GM23338 (cell line): ENCODE data around the gene IQCK. TPM values are rescaled to one million over a fixed set of nuclear protein-coding genes. Genes with fewer than 3 reads are reported as not detected.

Experiments
- ATAC-seq: fragments of 200-7000 bp; cut with Tn5 transposase; 3 replicates; pipeline ENCODE4 v1.9.1; 2020
- DNase-seq: peaks from one replicate; pipeline ENCODE4 v3.0.0-alpha.2; 2015; ENCODE audit warnings: low spot score
- H2AFZ ChIP-seq: fragments of 200-600 bp; sonication (generic); 2 replicates; pipeline ENCODE4 v1.8.0; 2016; ENCODE audit warnings: antibody characterized with exemption, mild to moderate bottlenecking, moderate library complexity
- H3F3A ChIP-seq: fragments of 200-600 bp; sonication (generic); replicated peaks from 2 replicates; pipeline ENCODE4 v1.8.0; 2017; ENCODE audit warnings: antibody characterized with exemption, mixed run types, low read depth
- H3K27ac ChIP-seq: fragments of 200-600 bp; sonication (generic); 2 replicates; pipeline ENCODE4 v1.6.1; 2016; ENCODE audit warnings: low read depth
- H3K27me3 ChIP-seq: fragments of 200-600 bp; sonication (generic); 2 replicates; pipeline ENCODE4 v1.8.0; 2016; ENCODE audit warnings: mild to moderate bottlenecking, mixed run types, moderate library complexity; ENCODE audit not compliant: insufficient read depth
- H3K36me3 ChIP-seq: fragments of 200-600 bp; sonication (generic); 2 replicates; pipeline ENCODE4 v1.8.0; 2016; ENCODE audit warnings: mild to moderate bottlenecking; ENCODE audit not compliant: insufficient read depth
- H3K4me1 ChIP-seq: fragments of 200-600 bp; sonication (generic); 2 replicates; pipeline ENCODE4 v1.8.0; 2016; ENCODE audit warnings: mild to moderate bottlenecking, moderate library complexity; ENCODE audit not compliant: insufficient read depth
- H3K4me2 ChIP-seq: fragments of 200-600 bp; sonication (generic); 2 replicates; pipeline ENCODE4 v1.7.1; 2017; ENCODE audit warnings: mixed run types
- H3K4me3 ChIP-seq: fragments of 200-600 bp; sonication (generic); 2 replicates; pipeline ENCODE4 v1.6.1; 2016; ENCODE audit warnings: mixed run types
- H3K79me2 ChIP-seq: fragments of 200-600 bp; sonication (generic); replicated peaks from 2 replicates; pipeline ENCODE4 v1.8.0; 2017; ENCODE audit warnings: mild to moderate bottlenecking; ENCODE audit not compliant: insufficient read depth
- H3K9me2 ChIP-seq: fragments of 200-600 bp; sonication (generic); 2 replicates; pipeline ENCODE4 v1.8.0; 2017; ENCODE audit not compliant: insufficient read depth
- H4K20me1 ChIP-seq: fragments of 200-600 bp; sonication (generic); replicated peaks from 2 replicates; pipeline ENCODE4 v1.8.0; 2017; ENCODE audit warnings: mild to moderate bottlenecking; ENCODE audit not compliant: insufficient read depth
- H3K27ac Mint-ChIP-seq: 2 replicates; pipeline ENCODE4 v1.8.0; 2020; ENCODE audit warnings: inconsistent platforms, mild to moderate bottlenecking, moderate library complexity, mixed read lengths
- H3K27me3 Mint-ChIP-seq: 3 replicates; pipeline ENCODE4 v1.8.0; 2022; ENCODE audit warnings: low read depth, mild to moderate bottlenecking, moderate library complexity, mixed read lengths, inconsistent platforms; ENCODE audit not compliant: insufficient read depth, poor library complexity
- H3K36me3 Mint-ChIP-seq: 3 replicates; pipeline ENCODE4 v1.8.0; 2021; ENCODE audit warnings: low read depth, mild to moderate bottlenecking, inconsistent platforms, moderate library complexity, mixed read lengths
- H3K4me1 Mint-ChIP-seq: 3 replicates; pipeline ENCODE4 v1.8.0; 2020; ENCODE audit warnings: mild to moderate bottlenecking, inconsistent platforms, mixed read lengths
- H3K4me3 Mint-ChIP-seq: 3 replicates; pipeline ENCODE4 v1.8.0; 2021; ENCODE audit warnings: moderate library complexity, mild to moderate bottlenecking, inconsistent platforms, mixed read lengths
- H3K9me3 Mint-ChIP-seq: 3 replicates; pipeline ENCODE4 v1.8.0; 2020; ENCODE audit warnings: moderate library complexity, mild to moderate bottlenecking, inconsistent platforms, mixed read lengths
- CREB1 ChIP-seq: fragments of 250-450 bp; sonication (Bioruptor Pico); IDR thresholded peaks from 2 replicates; pipeline ENCODE4 v1.5.0; 2020; ENCODE audit warnings: low read depth, mild to moderate bottlenecking, moderate library complexity
- EZH2 ChIP-seq: fragments of 200-600 bp; sonication (generic); IDR thresholded peaks from one replicate; pipeline ENCODE4 v1.8.0; 2017; ENCODE audit warnings: antibody characterized with exemption, mild to moderate bottlenecking, low read depth; ENCODE audit not compliant: unreplicated experiment
- EZH2phosphoT487 ChIP-seq: fragments of 200-600 bp; sonication (generic); IDR thresholded peaks from one replicate; pipeline ENCODE4 v1.8.1; 2018; ENCODE audit warnings: antibody characterized with exemption; ENCODE audit not compliant: unreplicated experiment
- JUNB ChIP-seq: IDR thresholded peaks from one replicate; pipeline ENCODE4 v1.6.1; 2016; ENCODE audit warnings: antibody characterized with exemption; ENCODE audit not compliant: unreplicated experiment
- NANOG ChIP-seq: IDR thresholded peaks from 2 replicates; pipeline ENCODE4 v1.6.1; 2016; ENCODE audit warnings: antibody characterized with exemption, borderline replicate concordance
- POLR2AphosphoS5 ChIP-seq: IDR thresholded peaks from 2 replicates; pipeline ENCODE4 v1.6.1; 2016; ENCODE audit warnings: antibody characterized with exemption, low read depth
- REST ChIP-seq: IDR thresholded peaks from one replicate; pipeline ENCODE4 v1.6.1; 2018; ENCODE audit warnings: antibody characterized with exemption; ENCODE audit not compliant: unreplicated experiment
- STAT1 ChIP-seq: IDR thresholded peaks from one replicate; pipeline ENCODE4 v1.6.1; 2016; ENCODE audit warnings: antibody characterized with exemption; ENCODE audit not compliant: unreplicated experiment
- ZNF114 ChIP-seq: fragments of 250-450 bp; sonication (Bioruptor Pico); IDR thresholded peaks from 2 replicates; pipeline ENCODE4 v1.5.0; 2020; ENCODE audit warnings: mild to moderate bottlenecking, moderate library complexity
- polyA plus RNA-seq: library from polyadenylated mRNA; unstranded; fragments of >200 nt; fragmentation: Nextera tagmentation; extraction: Ambion mirVana; gene quantifications from 2 replicates; pipeline ENCODE4 v1.2.1, GENCODE V29; 2016
- total RNA-seq: library from RNA; depleted of rRNA; stranded (reverse); fragments of >200 nt; shearing (Covaris generic); gene quantifications from 2 replicates; pipeline ENCODE4 v1.2.3, GENCODE V29; 2014
- TF ChIP-seq, protein P1 (sequence below): fragments of 250-450 bp; sonication (Bioruptor Pico); IDR thresholded peaks from 2 replicates; pipeline ENCODE4 v1.5.0; 2020; ENCODE audit warnings: mild to moderate bottlenecking, moderate library complexity
- TF ChIP-seq, protein P2 (sequence below): IDR thresholded peaks from 2 replicates; pipeline ENCODE4 v1.6.1; 2016; ENCODE audit warnings: antibody characterized with exemption
- TF ChIP-seq, protein P3 (sequence below), 2 experiments: fragments of 200-600 bp in 1 of 2; sonication (generic) in 1 of 2; conservative IDR thresholded peaks; 2 replicates each; pipeline versions ENCODE4 v1.5.1 to v1.6.1; 2016 to 2017; ENCODE audit warnings: antibody characterized with exemption in 2 of 2, low read depth in 2 of 2, mild to moderate bottlenecking in 2 of 2, moderate library complexity in 1 of 2

IQCK gene
- total and polyA plus RNA-seq, 2 experiments from 2014 or later, result 7.6 to 10.0 TPM

GRCh38 chr16:19776147-19776546 is 58.1 kb downstream of the IQCK start:
- Mint-ChIP-seq H3K27me3 (peaks cover 2% of the 10 kb centered on the region), H3K4me3 (no peak overlapping the region), H3K4me1 (peaks cover 10% of the 10 kb centered on the region), H3K9me3 (no peaks in the 10 kb centered on the region), H3K36me3 (no peaks in the 10 kb centered on the region), H3K27ac (no peak overlapping the region)
- no peak overlapping the region for H3K4me2 ChIP-seq
- DNase-seq (no peak), ATAC-seq (no peak)
- TF ChIP-seq EZH2 (no peak), JUNB (no peak), EZH2phosphoT487 (no peak), REST (no peak), POLR2AphosphoS5 (no peak), NANOG (no peak), CREB1 (CRISPR knock-in tag) (no peak), STAT1 (no peak), ZNF114 (CRISPR knock-in tag) (no peak)
- TF ChIP-seq, protein P1, sequence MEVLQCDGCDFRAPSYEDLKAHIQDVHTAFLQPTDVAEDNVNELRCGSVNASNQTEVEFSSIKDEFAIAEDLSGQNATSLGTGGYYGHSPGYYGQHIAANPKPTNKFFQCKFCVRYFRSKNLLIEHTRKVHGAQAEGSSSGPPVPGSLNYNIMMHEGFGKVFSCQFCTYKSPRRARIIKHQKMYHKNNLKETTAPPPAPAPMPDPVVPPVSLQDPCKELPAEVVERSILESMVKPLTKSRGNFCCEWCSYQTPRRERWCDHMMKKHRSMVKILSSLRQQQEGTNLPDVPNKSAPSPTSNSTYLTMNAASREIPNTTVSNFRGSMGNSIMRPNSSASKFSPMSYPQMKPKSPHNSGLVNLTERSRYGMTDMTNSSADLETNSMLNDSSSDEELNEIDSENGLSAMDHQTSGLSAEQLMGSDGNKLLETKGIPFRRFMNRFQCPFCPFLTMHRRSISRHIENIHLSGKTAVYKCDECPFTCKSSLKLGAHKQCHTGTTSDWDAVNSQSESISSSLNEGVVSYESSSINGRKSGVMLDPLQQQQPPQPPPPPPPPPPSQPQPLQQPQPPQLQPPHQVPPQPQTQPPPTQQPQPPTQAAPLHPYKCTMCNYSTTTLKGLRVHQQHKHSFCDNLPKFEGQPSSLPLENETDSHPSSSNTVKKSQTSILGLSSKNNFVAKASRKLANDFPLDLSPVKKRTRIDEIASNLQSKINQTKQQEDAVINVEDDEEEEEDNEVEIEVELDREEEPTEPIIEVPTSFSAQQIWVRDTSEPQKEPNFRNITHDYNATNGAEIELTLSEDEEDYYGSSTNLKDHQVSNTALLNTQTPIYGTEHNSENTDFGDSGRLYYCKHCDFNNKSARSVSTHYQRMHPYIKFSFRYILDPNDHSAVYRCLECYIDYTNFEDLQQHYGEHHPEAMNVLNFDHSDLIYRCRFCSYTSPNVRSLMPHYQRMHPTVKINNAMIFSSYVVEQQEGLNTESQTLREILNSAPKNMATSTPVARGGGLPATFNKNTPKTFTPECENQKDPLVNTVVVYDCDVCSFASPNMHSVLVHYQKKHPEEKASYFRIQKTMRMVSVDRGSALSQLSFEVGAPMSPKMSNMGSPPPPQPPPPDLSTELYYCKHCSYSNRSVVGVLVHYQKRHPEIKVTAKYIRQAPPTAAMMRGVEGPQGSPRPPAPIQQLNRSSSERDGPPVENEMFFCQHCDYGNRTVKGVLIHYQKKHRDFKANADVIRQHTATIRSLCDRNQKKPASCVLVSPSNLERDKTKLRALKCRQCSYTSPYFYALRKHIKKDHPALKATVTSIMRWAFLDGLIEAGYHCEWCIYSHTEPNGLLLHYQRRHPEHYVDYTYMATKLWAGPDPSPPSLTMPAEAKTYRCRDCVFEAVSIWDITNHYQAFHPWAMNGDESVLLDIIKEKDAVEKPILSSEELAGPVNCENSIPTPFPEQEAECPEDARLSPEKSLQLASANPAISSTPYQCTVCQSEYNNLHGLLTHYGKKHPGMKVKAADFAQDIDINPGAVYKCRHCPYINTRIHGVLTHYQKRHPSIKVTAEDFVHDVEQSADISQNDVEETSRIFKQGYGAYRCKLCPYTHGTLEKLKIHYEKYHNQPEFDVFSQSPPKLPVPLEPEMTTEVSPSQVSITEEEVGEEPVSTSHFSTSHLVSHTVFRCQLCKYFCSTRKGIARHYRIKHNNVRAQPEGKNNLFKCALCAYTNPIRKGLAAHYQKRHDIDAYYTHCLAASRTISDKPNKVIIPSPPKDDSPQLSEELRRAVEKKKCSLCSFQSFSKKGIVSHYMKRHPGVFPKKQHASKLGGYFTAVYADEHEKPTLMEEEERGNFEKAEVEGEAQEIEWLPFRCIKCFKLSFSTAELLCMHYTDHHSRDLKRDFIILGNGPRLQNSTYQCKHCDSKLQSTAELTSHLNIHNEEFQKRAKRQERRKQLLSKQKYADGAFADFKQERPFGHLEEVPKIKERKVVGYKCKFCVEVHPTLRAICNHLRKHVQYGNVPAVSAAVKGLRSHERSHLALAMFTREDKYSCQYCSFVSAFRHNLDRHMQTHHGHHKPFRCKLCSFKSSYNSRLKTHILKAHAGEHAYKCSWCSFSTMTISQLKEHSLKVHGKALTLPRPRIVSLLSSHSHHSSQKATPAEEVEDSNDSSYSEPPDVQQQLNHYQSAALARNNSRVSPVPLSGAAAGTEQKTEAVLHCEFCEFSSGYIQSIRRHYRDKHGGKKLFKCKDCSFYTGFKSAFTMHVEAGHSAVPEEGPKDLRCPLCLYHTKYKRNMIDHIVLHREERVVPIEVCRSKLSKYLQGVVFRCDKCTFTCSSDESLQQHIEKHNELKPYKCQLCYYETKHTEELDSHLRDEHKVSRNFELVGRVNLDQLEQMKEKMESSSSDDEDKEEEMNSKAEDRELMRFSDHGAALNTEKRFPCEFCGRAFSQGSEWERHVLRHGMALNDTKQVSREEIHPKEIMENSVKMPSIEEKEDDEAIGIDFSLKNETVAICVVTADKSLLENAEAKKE (CRISPR knock-in tag), result no peak
- TF ChIP-seq, protein P2, sequence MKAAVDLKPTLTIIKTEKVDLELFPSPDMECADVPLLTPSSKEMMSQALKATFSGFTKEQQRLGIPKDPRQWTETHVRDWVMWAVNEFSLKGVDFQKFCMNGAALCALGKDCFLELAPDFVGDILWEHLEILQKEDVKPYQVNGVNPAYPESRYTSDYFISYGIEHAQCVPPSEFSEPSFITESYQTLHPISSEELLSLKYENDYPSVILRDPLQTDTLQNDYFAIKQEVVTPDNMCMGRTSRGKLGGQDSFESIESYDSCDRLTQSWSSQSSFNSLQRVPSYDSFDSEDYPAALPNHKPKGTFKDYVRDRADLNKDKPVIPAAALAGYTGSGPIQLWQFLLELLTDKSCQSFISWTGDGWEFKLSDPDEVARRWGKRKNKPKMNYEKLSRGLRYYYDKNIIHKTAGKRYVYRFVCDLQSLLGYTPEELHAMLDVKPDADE, result no peak
- TF ChIP-seq, protein P3, sequence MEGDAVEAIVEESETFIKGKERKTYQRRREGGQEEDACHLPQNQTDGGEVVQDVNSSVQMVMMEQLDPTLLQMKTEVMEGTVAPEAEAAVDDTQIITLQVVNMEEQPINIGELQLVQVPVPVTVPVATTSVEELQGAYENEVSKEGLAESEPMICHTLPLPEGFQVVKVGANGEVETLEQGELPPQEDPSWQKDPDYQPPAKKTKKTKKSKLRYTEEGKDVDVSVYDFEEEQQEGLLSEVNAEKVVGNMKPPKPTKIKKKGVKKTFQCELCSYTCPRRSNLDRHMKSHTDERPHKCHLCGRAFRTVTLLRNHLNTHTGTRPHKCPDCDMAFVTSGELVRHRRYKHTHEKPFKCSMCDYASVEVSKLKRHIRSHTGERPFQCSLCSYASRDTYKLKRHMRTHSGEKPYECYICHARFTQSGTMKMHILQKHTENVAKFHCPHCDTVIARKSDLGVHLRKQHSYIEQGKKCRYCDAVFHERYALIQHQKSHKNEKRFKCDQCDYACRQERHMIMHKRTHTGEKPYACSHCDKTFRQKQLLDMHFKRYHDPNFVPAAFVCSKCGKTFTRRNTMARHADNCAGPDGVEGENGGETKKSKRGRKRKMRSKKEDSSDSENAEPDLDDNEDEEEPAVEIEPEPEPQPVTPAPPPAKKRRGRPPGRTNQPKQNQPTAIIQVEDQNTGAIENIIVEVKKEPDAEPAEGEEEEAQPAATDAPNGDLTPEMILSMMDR (conservative IDR thresholded peaks at IDR 0.05; ENCODE audit: low read depth in 2 of 2), result no peak
- no peaks in the 10 kb centered on the region for H3K79me2 ChIP-seq
- peaks cover 11% of the 10 kb centered on the region; the same call in 1 of the 2 replicates for H3K9me2 ChIP-seq
- no peak overlapping the region for H3K4me3 ChIP-seq
- no peaks in the 10 kb centered on the region for H3K27me3 ChIP-seq
- 0 out of 2 replicates have a peak, but pooled peaks cover 3% of the 10 kb centered on the region for H3F3A ChIP-seq
- no peaks in the 10 kb centered on the region for H3K4me1 ChIP-seq
- no peak overlapping the region for H2AFZ ChIP-seq
- no peak overlapping the region for H3K27ac ChIP-seq
- H3K36me3 ChIP-seq, result no peaks in the 10 kb centered on the region
- no peaks in the 10 kb centered on the region for H4K20me1 ChIP-seq
